KBM-7 (cell line): ENCODE measurements around the gene TMEM184C.

Experiments used
- DNase-seq: peaks from one replicate; pipeline ENCODE4 v3.0.0-alpha.2; 2015
- in situ Hi-C: fragments of 300-500 bp; cut with MboI; formaldehyde crosslinking; loops from 2 replicates; pipeline ENCODE4 v1.14.3; 2020; ENCODE audit warnings: low sequenced_read_pairs, low pct_unique_long_range_greater_than_20kb, mixed read lengths

The TMEM184C gene

DNA sequence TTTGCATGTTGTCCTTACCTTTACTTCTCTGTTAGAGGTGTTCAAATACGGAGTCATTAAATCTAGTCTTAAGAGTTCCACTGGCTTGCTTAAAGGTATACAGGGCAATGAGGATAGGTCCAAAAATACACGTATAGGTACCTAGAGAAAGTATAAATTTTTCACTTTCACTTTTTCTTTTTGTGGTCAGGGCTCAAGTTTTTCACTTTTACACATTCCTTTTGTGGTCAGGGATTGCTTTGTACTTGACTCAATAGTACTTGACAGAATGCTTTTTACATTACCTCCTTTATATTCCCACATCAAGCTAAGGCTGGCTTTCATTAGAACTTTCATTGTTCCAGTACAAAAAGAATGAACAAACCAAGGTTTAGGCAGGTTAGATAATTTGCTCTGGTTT lies 21.7 kb downstream of the TMEM184C start:
- in situ Hi-C loops = no loop called here
- no peak for DNase-seq

DNA sequence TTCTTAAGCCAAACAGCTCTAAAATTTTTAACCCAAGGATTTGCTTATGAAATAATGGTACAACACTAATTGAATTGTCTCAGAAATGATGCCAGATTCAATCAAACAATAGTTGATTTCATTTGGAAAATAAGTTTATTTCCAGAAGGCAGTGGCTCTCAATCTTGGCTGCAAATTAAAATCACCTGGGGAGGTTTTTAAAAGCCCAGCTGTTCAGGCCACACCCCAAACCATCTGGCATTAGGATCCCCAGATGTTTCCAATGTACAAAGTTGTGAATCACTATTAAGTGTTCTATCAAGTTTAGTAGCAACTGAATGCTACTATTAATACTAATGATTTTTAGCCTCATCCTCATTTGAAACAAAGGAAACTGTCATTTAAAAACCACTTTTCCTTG lies 22.2 kb downstream of the TMEM184C start:
- no peak for DNase-seq
- in situ Hi-C loops = no loop called here

DNA sequence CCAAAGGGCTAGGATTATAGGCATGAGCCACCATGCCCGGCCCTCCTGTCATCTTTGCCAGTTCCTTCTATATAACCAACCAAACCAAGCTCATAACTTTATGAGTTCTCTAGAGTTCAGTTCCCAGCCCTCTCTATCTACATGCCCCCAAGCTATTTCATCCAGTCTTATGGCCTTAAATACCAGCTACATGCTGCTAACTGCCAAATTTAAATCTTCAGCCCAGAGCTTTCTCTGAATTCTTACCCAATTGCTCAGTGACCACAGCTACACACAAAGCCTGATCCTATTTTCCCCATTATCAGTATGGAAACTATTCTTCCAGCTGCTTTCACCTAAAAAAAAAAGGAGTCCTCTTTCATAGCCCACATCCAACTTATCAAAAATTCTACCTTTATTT lies 23.1 kb downstream of the TMEM184C start:
- in situ Hi-C loops = no loop called here
- no peak for DNase-seq

DNA sequence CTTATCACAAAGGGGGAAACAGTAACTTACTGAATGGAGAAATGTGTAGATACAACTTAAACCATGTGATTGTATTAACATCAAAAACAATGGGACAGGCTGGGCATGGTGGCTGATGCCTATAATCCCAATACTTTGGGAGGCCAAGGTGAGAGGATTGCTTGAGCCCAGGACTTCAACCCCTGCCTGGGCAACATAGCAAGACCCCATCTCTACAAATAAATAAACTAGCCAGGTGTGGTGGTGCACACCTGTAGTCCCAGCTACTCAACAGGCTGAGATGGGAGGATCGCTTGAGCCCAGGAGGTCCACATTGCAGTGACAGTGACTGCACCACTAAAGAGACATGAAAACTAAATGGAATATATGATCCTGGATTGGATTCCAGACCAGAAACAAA lies 26.4 kb downstream of the TMEM184C start:
- in situ Hi-C loops = no loop called here
- no peak for DNase-seq

DNA sequence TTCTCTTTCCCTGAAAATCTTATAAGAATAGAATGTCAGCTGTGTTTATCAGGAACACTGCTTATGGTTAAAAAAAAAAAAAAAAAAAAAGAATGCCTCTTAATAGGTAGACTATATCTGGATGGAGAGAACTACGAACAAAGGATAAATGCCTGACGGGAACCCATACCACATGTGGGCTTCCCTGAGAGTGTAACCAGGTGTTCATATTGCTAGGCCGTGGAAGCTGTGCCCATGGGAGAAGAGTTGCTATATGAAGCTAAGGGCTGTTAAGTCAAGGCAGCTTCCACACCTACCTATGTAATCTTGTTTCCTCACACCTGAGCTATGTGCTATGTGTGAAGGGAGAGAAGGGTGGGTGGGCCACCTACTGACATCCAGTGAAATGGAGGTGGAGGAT lies 27.3 kb downstream of the TMEM184C start:
- DNase-seq = no peak
- in situ Hi-C loops = no loop called here

DNA sequence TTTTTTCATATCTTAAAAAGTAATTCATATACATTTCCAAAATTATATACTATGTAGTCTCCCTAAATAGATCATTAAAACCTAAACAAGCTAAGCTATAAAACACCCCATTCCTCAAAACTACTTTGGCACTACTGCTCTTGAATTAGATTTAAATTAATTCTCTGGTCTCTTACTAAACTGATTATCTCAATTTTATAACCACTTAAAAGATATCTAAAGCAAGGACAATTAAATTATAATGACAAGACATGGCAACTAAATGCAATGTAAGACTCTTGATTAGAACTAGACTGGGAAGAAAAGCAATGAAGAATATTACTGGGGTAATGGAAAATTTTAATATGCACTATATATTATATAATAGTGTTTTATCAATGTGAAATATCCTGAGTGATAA lies 27.9 kb downstream of the TMEM184C start:
- DNase-seq = no peak
- in situ Hi-C loops = no loop called here

DNA sequence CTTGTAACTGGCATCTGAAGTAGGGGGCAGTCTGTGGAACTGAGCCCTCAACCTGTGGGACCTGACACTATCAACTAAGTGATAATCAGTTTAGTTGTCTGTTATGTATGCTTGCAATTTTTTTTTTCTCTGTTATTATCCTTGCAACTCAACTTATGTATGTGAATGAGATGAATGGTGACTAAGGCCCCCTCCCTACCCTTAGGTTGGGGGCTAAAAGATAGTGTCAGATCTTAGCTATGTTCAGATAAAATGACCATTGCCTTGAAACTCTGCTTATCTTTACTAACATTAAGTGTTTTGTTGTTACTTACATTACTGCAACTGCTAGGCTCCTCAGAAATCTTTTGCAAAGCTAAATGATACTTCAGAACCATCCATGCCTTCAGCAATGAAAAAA lies 31.5 kb downstream of the TMEM184C start:
- DNase-seq = no peak
- in situ Hi-C loops = no loop called here

DNA sequence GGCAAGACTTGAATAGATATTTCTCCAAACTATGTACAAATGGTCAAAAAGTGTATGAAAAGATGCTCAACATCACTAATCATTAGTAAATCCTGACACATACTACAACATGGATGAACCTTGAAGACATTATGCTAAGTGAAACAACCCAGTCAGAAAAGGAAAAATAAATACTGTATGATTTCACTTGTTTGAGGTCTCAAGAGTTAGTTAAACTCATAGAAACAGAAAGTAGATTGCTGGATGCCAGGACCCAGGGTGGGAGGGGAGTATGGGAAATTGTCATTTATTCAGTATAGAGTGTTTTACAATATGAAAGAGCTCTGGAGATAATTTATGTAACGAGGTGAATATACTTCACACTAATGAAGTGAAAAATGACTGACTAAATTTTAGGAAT lies 34.4 kb downstream of the TMEM184C start:
- DNase-seq = no peak
- in situ Hi-C loops = no loop called here

DNA sequence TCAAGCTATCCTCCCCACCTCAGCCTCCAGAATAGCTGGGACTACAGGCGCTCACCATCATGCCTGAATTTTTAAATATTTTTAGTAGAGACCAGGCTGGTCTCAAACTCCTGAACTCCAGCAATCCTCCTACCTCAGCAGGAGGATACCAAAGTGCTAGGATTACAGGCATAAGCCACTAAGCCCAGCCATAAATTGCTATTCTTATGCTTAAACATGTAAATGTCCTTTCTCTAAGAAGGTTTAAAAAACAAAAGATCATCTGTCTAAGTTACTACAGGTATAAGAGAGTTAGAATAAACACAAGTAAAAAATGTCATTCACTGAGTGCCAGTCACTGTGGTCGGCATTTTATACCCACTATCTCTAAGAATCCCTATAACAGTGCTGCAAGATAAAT lies 38.4 kb downstream of the TMEM184C start:
- DNase-seq = no peak
- in situ Hi-C loops = no loop called here

DNA sequence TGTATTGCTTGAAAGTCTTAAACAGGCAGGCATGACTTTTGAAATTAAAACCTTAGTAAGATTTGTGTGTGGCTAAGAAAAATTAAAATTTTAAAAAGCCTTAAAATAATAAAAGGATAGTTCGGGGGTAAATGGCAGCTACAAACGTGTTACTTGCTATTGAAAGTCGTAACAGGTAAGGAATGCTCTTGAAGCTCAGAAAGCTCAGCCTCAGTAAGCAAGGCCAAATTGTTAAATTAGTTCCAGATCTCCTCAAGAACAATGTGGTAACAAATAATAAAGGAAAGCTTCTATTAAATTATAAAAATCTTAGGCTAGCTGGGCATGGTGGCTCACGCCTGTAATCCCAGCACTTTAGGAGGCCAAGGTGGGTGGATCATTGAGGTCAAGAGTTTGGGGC lies 41.3 kb downstream of the TMEM184C start:
- no peak for DNase-seq
- in situ Hi-C loops = no loop called here

DNA sequence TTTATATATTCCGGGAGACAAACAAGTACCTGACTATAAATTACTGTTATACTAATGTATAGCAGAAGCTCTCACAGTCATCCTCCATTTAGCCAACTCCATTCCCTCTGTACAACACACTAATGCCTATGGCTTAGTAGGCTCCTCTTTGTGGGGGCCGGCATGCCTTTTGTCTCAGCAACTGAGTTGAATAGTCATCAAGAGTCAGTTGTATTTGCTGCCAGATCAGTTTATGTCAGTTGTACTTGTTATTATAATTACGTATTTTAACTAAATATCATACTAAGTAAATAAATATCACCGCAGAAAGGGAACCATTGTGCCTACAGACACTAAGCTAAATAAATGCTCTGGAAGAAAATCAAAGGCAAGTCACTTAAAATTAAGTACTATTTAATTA lies 56.9 kb downstream of the TMEM184C start:
- no peak for DNase-seq
- in situ Hi-C loops = no loop called here

DNA sequence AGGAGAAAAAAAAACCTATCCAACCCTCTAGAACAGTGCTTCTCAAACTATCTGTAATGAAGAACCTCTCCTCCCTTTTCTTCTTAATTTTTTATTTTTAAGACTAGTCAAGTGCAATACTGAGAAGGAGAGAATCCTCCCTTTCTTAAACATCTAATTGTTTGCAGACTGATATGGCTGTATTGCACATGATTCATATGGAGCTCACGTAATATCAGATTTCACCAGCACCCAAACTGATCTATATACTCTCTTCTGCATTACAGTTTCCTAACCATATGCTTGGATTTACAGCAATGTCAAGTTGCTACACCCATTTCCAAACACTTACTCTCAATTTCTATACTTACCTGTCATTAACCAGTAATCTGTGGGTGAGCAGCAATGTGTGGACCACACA lies 57.3 kb downstream of the TMEM184C start:
- no peak for DNase-seq
- in situ Hi-C loops = no loop called here

DNA sequence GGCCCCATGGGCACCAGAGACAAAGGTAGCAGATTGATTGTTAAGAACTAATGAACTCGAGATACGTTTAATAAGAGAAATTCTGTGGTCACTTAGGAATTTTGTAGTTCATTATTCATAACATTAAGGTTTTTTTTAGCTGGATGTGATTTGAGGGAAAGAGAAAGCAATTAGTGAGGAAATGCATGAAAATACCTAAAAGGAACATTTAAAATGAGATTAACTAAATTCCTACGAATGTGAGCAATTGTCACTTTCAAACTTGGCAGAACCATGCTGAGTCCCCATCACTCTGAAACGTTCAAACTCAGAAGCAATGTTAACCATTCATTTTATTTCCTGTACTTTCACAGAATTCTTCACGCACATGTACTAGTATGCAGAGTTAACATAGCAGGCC lies 60.9 kb downstream of the TMEM184C start:
- in situ Hi-C loops = no loop called here

DNA sequence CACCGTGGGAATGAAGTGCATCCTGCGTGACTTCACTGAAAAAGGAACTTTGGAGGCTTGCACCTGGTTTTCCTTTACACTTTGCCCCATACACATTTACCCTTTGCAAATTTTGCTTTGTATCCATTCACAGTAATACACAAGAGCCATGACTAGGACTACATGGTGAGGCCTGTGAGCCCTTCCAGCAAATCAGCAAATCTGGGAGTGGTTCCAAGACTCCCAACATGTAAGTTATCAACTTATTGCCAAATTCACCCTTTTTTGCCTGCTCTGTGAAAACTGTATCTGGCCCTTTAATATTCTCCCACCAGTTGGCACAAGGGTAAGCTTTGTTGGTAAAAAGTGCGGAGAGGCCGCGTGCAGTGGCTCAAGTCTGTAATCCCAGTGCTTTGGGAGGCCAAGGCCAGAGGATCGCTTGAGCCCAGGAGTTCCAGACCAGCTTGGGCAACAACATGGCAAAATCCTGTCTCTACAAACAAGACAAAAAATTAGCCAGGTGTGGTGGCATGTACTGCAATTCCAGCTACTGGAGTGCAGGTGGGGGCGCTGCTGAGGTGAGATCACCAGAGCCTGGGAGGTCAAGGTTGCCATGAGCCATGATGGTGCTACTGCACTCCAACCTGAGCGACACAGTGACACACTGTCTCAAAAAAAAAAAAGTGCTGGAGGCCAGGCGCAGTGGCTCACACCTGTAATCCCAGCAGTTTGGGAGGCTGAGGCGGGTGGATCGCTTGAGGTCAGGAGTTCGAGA lies 61.8 kb downstream of the TMEM184C start:
- in situ Hi-C loops = no loop called here
- DNase-seq = no peak

More for the DNA sequence above, 60.9 kb downstream of the TMEM184C start:
- DNase-seq = no peak

DNA sequence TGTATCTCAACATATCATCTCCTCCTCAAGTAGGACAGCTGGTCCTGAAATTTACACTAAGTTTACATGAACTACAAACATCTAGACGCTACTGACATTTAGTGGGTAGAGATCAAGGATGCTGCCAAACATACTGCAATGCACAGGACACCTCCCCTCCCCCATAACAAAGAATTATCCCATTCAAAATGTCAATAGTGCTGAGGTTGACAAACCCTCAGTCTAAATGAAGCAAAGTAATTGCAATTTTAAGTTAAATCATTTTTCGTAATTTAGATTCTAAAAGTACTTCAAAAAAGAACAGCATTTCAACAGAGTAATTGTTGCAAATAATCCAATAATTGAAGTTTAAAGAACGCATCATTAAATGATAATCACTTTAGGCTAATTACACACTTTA lies 65.6 kb downstream of the TMEM184C start:
- in situ Hi-C loops = no loop called here
- no peak for DNase-seq

DNA sequence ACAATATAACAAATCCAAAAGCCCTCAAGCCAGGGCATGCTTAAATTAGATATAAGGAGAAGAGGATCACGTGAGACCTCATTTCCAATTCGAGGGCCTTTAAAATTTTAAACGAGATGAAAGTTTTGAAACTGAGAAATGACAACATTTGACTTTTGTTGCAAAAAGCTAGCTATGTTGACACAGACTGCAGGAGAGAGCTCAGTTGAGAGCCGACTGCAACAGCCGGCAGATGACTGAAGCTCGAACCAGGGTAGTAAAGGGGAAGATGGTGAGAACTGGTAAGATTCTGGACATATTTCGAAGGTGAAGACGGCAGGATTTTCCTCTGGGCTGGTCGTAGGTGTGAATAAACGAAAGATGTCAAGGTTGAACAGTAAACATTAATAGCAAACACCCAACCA lies 66.0 kb downstream of the TMEM184C start:
- DNase-seq = peak; percentile 47
- in situ Hi-C loops = no loop called here

DNA sequence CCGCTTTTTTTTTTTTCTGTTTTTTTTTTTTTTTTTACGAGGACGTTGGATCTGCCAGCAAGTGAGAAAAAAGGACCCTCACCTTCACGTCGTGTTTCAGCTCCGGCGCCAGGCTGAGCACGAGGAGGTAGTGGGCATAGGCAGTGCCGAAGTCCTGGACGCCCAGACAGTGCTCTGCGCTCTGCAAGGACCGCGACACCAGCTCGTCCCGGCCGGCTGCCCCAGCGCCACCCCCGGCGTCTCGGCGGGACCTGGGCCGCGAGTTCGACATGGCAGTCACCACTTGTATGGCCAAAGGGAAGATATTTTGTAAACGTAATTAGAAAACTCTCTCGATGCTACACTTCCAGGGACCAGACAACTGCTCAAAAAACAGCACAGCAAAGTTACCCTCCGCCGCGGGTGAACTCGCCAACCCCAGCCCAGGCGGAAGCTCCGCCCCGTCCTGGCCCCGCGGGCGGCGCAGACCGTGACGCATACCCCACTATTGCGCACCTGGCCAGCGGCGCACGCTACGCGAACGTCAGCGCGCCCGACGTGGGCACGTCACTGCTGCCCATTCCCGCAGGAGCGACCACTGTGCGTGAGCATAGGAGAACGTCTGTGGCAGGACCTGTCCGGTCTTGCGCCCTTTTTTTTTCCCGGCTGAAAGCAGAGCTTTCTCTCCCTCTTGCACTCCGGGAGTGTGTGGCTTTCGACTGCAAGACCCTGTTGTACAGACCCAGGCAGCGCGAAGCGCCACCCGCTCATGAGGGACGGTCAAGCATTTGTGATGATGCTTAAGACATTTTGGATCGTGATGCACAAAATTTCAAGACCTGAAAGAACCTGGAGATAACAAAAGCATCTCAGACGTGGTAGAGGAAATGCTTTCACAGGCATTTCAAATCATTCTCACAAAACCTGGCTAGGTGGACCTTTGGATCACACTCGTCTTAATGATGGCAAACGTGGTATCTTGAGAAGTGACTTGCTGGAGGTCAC lies 66.8 kb downstream of the TMEM184C start, which contains the start of gene PRMT9:
PRMT9 (minus strand) TSS at position 447 of the 984 bp plus-strand sequence; CDS start at position 271, 176 bp downstream.
- DNase-seq = peak; percentile 93
- in situ Hi-C loops = no loop called here

DNA sequence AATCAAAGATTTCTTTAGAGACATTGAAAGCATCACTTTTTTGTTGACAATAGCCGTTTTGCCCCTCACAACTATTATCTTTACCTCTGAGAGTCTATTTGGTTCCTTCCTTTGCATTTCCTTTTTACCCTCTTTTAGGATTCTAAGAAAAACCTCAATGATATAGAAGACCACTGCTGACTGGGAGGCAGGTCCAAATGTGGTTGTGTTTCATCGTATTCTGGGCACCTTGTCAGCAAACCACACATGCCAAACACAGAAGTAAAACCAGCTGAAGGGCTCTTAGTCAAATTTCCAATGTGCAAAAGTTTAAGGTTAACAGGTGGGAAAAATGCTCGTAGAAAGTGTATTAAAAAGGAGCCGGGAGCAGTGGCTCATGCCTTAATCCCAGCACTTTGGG lies 71.9 kb downstream of the TMEM184C start:
- in situ Hi-C loops = no loop called here
- DNase-seq = peak; percentile 79

DNA sequence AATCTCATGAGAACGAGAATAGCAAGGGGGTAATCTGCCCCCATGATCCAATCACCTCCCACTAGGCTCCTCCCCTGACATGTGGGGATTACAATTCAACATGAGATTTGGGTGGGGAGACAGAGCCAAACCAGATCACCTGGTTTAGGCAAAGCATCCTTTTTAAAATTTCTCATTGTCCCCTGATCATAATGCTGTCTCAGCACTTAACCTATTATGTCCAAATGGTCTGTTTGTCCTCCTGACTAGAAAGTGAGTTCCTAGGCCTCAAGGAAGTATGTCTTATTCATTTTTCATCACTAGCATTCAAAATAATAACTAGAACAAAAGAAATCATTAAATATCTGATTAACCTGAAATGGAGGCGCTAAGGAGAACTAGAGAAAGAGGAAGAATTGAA lies 74.6 kb downstream of the TMEM184C start:
- in situ Hi-C loops = no loop called here
- DNase-seq = no peak

DNA sequence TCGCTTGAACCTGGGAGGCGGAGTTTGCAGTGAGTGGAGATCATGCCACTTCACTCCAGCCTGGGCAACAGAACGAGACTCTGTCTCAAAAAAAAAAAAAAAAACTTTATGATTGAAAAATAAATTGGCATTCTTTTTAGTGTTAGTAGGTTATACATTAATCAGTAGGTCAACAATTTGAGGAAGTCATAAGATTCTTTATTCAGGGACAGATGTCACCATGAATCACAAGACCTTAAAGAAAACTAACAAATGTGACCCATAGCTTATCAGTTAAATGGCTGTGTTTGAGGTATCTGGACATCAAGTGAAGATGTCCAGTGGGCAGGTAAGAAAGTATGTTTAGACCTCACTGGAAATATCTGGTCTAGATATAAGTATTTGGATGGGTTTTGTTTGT lies 76.0 kb downstream of the TMEM184C start:
- in situ Hi-C loops = no loop called here
- DNase-seq = no peak
